Esophagus (tissue), 2 donors: ENCODE results near the gene ARID5A. TPM values are rescaled to one million over a fixed set of nuclear protein-coding genes. Genes with fewer than 3 reads are reported as not detected.

Experiments
- polyA plus RNA-seq, 2 donors: library from polyadenylated mRNA; stranded (reverse); fragments of 200-250 nt; gene quantifications; one replicate each; pipeline ENCODE4 v1.2.3, GENCODE V29; 2013
- donor health status: healthy with polysubstance abuse.
- donor health status: Bipolar disorder and iron deficiency.

Gene ARID5A
- polyA plus RNA-seq, 2 donors, result 8.0 to 9.7 TPM

Other genes with a start within 250 kb of the ARID5A start
- gene SNRNP200, start 231.2 kb upstream of the ARID5A start, polyA plus RNA-seq, result 10 to 100 TPM; 52.5 to 65.6 TPM
- 1 to 10 TPM in 1 of 2 donors, under 1 TPM in 1; 0.84 to 1.4 TPM for gene ITPRIPL1, start 211.4 kb upstream of the ARID5A start, polyA plus RNA-seq
- 1 to 10 TPM; 3.9 to 9.9 TPM for gene NCAPH, start 201.0 kb upstream of the ARID5A start, polyA plus RNA-seq
- under 1 TPM in 1 of 2 donors, not detected in 1; 0.06 TPM for gene NEURL3, start 31.4 kb upstream of the ARID5A start, polyA plus RNA-seq
- gene KANSL3, start 101.6 kb downstream of the ARID5A start, polyA plus RNA-seq, result 10 to 100 TPM; 11.9 to 17.2 TPM
- gene FER1L5, start 106.0 kb downstream of the ARID5A start, polyA plus RNA-seq, result under 1 TPM; 0.02 to 0.20 TPM
- 1 to 10 TPM; 5.3 to 6.2 TPM for gene LMAN2L, start 203.3 kb downstream of the ARID5A start, polyA plus RNA-seq
- 1 to 10 TPM; 3.2 to 5.0 TPM for gene CNNM4, start 224.2 kb downstream of the ARID5A start, polyA plus RNA-seq